H1 (cell line): ENCODE measurements around the gene ADCY3. TPM values are rescaled to one million over a fixed set of nuclear protein-coding genes. Genes with fewer than 3 reads are reported as not detected.
A peak's percentile ranks its signal among the peaks of the same experiment; 100 is the strongest.

Experiments
- CTCF ChIA-PET: fragments of 300-600 bp; sonication (Branson Sonifier 250); formaldehyde crosslinking; loops from one replicate; lab custom pipeline; 2021; ENCODE audit not compliant: partially characterized antibody; lab: Charles Lee
- POLR2A ChIA-PET: fragments of 300-600 bp; sonication (Branson Sonifier 250); formaldehyde crosslinking; loops from one replicate; lab custom pipeline; 2021; ENCODE audit warnings: inconsistent platforms; ENCODE audit not compliant: partially characterized antibody; lab: Charles Lee
- DNase-seq, 2 experiments: peaks; one replicate each; pipeline versions ENCODE4 v3.0.0 to v3.0.0-alpha.2; 2010 to 2022; ENCODE audit warnings: low spot score in 2 of 2, low read depth in 1 of 2, mixed read lengths in 1 of 2
- FAIRE-seq: peaks from 2 replicates; lab custom pipeline; 2011; peaks lifted over from hg19 to GRCh38; lab: Jason Lieb, UNC
- H2AFZ ChIP-seq: 2 replicates; pipeline ENCODE4 v1.8.1; 2012; ENCODE audit warnings: low read length, inconsistent platforms
- H2AK5ac ChIP-seq: 2 replicates; pipeline ENCODE4 v1.6.1; 2013; ENCODE audit warnings: low read depth, low read length
- H2BK120ac ChIP-seq: replicated peaks from 2 replicates; pipeline ENCODE3; 2013; ENCODE audit warnings: low read depth, low read length, inconsistent platforms
- H2BK12ac ChIP-seq: 2 replicates; pipeline ENCODE4 v1.6.1; 2013; ENCODE audit warnings: low read depth, low read length
- H2BK15ac ChIP-seq: 2 replicates; pipeline ENCODE4 v1.6.1; 2013; ENCODE audit warnings: low read length
- H2BK20ac ChIP-seq: 2 replicates; pipeline ENCODE4 v1.6.1; 2013; ENCODE audit warnings: low read length
- H2BK5ac ChIP-seq: 2 replicates; pipeline ENCODE4 v1.6.1; 2013; ENCODE audit warnings: low read depth, low read length
- H3K14ac ChIP-seq: 2 replicates; pipeline ENCODE4 v1.6.1; 2013; ENCODE audit warnings: inconsistent platforms; ENCODE audit not compliant: insufficient read length
- H3K18ac ChIP-seq: 2 replicates; pipeline ENCODE4 v1.6.1; 2013; ENCODE audit warnings: low read length; ENCODE audit errors: extremely low read depth
- H3K23ac ChIP-seq: 2 replicates; pipeline ENCODE4 v1.6.1; 2013; ENCODE audit warnings: inconsistent platforms; ENCODE audit not compliant: insufficient read length
- H3K23me2 ChIP-seq: 2 replicates; pipeline ENCODE4 v1.6.1; 2013; ENCODE audit warnings: low read depth, low read length
- H3K27ac ChIP-seq: 2 replicates; pipeline ENCODE4 v1.6.1; 2011; ENCODE audit warnings: low read depth, low read length, inconsistent platforms
- H3K27me3 ChIP-seq, 4 experiments: replicated peaks in 1 of 4; 1 replicate in 1 of 4; 2 replicates in 3 of 4; pipeline versions ENCODE4 v1.6.1 to v1.8.1; 2011 to 2013; ENCODE audit warnings: low read length in 3 of 4, mild to moderate bottlenecking in 3 of 4, inconsistent platforms in 2 of 4, mixed read lengths in 2 of 4, moderate library complexity in 1 of 4; ENCODE audit not compliant: control insufficient read depth in 3 of 4, insufficient read depth in 3 of 4; ENCODE audit errors: extremely low read depth in 1 of 4
- H3K36me3 ChIP-seq, 4 experiments: 2 replicates each; pipeline versions ENCODE4 v1.6.1 to v1.8.1; 2011 to 2013; ENCODE audit warnings: mild to moderate bottlenecking in 4 of 4, low read length in 3 of 4, moderate library complexity in 2 of 4, control low read depth in 1 of 4, inconsistent platforms in 1 of 4; ENCODE audit not compliant: insufficient read depth in 4 of 4, control insufficient read depth in 2 of 4
- H3K4ac ChIP-seq: replicated peaks from 2 replicates; pipeline ENCODE3; 2013; ENCODE audit warnings: low read length, low read depth, mixed read lengths, inconsistent platforms; ENCODE audit not compliant: insufficient read length
- H3K4me1 ChIP-seq, 4 experiments: replicated peaks in 1 of 4; 1 replicate in 1 of 4; 2 replicates in 3 of 4; pipeline versions ENCODE4 v1.6.1 to v1.8.1; 2011 to 2013; ENCODE audit warnings: low read length in 3 of 4, inconsistent platforms in 2 of 4, mixed read lengths in 1 of 4; ENCODE audit not compliant: insufficient read depth in 4 of 4, control insufficient read depth in 3 of 4
- H3K4me2 ChIP-seq, 2 experiments: 2 replicates each; pipeline versions ENCODE4 v1.6.1 to v1.8.1; 2011 to 2013; ENCODE audit warnings: low read depth in 2 of 2, low read length in 2 of 2, control low read depth in 1 of 2, inconsistent platforms in 1 of 2, mild to moderate bottlenecking in 1 of 2; ENCODE audit not compliant: insufficient read depth in 1 of 2
- H3K4me3 ChIP-seq, 4 experiments: fragments of 200-600, 300-600 bp in 1 of 4; sonication (generic), shearing (Covaris generic), sonication (Bioruptor Twin) in 1 of 4; 2 replicates each; pipeline versions ENCODE4 v1.5.1 to v1.8.1; 2011 to 2016; ENCODE audit warnings: low read length in 4 of 4, low read depth in 3 of 4, control low read depth in 2 of 4, inconsistent platforms in 2 of 4, mild to moderate bottlenecking in 2 of 4, mixed read lengths in 1 of 4, moderate library complexity in 1 of 4; ENCODE audit not compliant: insufficient read depth in 2 of 4; ENCODE audit errors: extremely low read depth in 1 of 4
- H3K56ac ChIP-seq: replicated peaks from 2 replicates; pipeline ENCODE3; 2013; ENCODE audit warnings: low read depth, mild to moderate bottlenecking, mixed read lengths, low read length, inconsistent platforms; ENCODE audit not compliant: insufficient read length
- H3K79me1 ChIP-seq: 2 replicates; pipeline ENCODE4 v1.6.1; 2013; ENCODE audit warnings: low read depth, low read length, control low read depth
- H3K79me2 ChIP-seq, 2 experiments: 2 replicates each; pipeline versions ENCODE4 v1.6.1 to v1.8.1; 2012 to 2013; ENCODE audit warnings: low read length in 2 of 2, mild to moderate bottlenecking in 2 of 2, inconsistent platforms in 1 of 2; ENCODE audit not compliant: insufficient read depth in 2 of 2, control insufficient read depth in 1 of 2
- H3K9ac ChIP-seq, 4 experiments: replicated peaks in 1 of 4; 1 replicate in 1 of 4; 2 replicates in 3 of 4; pipeline versions ENCODE4 v1.6.1 to v1.8.1; 2011 to 2013; ENCODE audit warnings: low read depth in 3 of 4, low read length in 3 of 4, control low read depth in 2 of 4, mild to moderate bottlenecking in 2 of 4, moderate library complexity in 2 of 4, inconsistent platforms in 1 of 4; ENCODE audit errors: extremely low read depth in 1 of 4
- H3K9me3 ChIP-seq, 2 experiments: 2 replicates each; pipeline versions ENCODE4 v1.6.1 to v1.8.1; 2012 to 2013; ENCODE audit warnings: mild to moderate bottlenecking in 2 of 2, moderate library complexity in 2 of 2, control low read depth in 1 of 2, inconsistent platforms in 1 of 2, low read depth in 1 of 2, low read length in 1 of 2, mixed read lengths in 1 of 2; ENCODE audit not compliant: insufficient read depth in 2 of 2
- H4K20me1 ChIP-seq, 2 experiments: replicated peaks in 1 of 2; 2 replicates each; pipeline versions ENCODE3 to v1.8.1; 2011 to 2013; ENCODE audit warnings: inconsistent platforms in 2 of 2, low read length in 2 of 2, mild to moderate bottlenecking in 1 of 2; ENCODE audit not compliant: insufficient read depth in 2 of 2, control insufficient read depth in 1 of 2
- H4K5ac ChIP-seq: 2 replicates; pipeline ENCODE4 v1.6.1; 2013; ENCODE audit warnings: low read length, low read depth, mixed read lengths, inconsistent platforms; ENCODE audit not compliant: insufficient read length
- H4K8ac ChIP-seq: 2 replicates; pipeline ENCODE4 v1.8.0; 2013; ENCODE audit warnings: mild to moderate bottlenecking, moderate library complexity, low read length, inconsistent platforms; ENCODE audit not compliant: insufficient read depth; ENCODE audit errors: extremely low read depth
- H4K91ac ChIP-seq: replicated peaks from 2 replicates; pipeline ENCODE3; 2013; ENCODE audit warnings: low read length, mixed read lengths, inconsistent platforms; ENCODE audit not compliant: insufficient read length
- ASH2L ChIP-seq: fragments of 200-600, 300-600 bp; sonication (generic); IDR thresholded peaks from one replicate; pipeline ENCODE4 v1.7.1; 2017; ENCODE audit warnings: low read length
- CREB1 ChIP-seq: IDR thresholded peaks from 2 replicates; pipeline ENCODE4 v1.6.1; 2012; ENCODE audit warnings: inconsistent platforms
- CTBP2 ChIP-seq: IDR thresholded peaks from 2 replicates; pipeline ENCODE4 v1.7.0; 2011; ENCODE audit warnings: borderline replicate concordance, mild to moderate bottlenecking, moderate library complexity, mixed read lengths, low read length; ENCODE audit not compliant: insufficient read depth, insufficient read length
- GABPA ChIP-seq: IDR thresholded peaks from 2 replicates; pipeline ENCODE4 v1.6.1; 2011; ENCODE audit warnings: mild to moderate bottlenecking, low read length, moderate library complexity, borderline replicate concordance; ENCODE audit not compliant: insufficient read depth
- KDM4A ChIP-seq: IDR thresholded peaks from one replicate; pipeline ENCODE4 v1.7.1; 2012; ENCODE audit warnings: low read depth, mild to moderate bottlenecking, moderate library complexity, low read length, inconsistent platforms; ENCODE audit not compliant: severe bottlenecking
- KDM5A ChIP-seq: fragments of 200-600 bp; IDR thresholded peaks from 2 replicates; pipeline ENCODE4 v1.7.1; 2012; ENCODE audit warnings: mild to moderate bottlenecking, low read length, inconsistent platforms, mixed read lengths
- POLR2AphosphoS5 ChIP-seq: IDR thresholded peaks from 2 replicates; pipeline ENCODE4 v1.6.1; 2011; ENCODE audit warnings: low read depth, low read length
- SIRT6 ChIP-seq: IDR thresholded peaks from one replicate; pipeline ENCODE4 v1.7.1; 2012; ENCODE audit warnings: low read length, inconsistent platforms
- SP1 ChIP-seq: IDR thresholded peaks from 2 replicates; pipeline ENCODE4 v1.6.1; 2011; ENCODE audit warnings: low read depth, low read length
- SUZ12 ChIP-seq: fragments of 200-600 bp; sonication (generic); IDR thresholded peaks from 2 replicates; pipeline ENCODE4 v1.6.1; 2012; ENCODE audit warnings: mild to moderate bottlenecking, inconsistent platforms, low read length, moderate library complexity, mixed read lengths
- TAF7 ChIP-seq: optimal IDR thresholded peaks from 2 replicates; pipeline ENCODE3; 2011; ENCODE audit warnings: low read depth, mild to moderate bottlenecking, inconsistent platforms, low read length, moderate library complexity, borderline replicate concordance
- TCF12 ChIP-seq: IDR thresholded peaks from 2 replicates; pipeline ENCODE4 v1.6.1; 2011; ENCODE audit warnings: low read depth, mild to moderate bottlenecking, low read length
- TEAD4 ChIP-seq: IDR thresholded peaks from 2 replicates; pipeline ENCODE4 v1.6.1; 2012; ENCODE audit warnings: low read depth, low read length, inconsistent platforms, mixed read lengths
- ZNF274 ChIP-seq: IDR thresholded peaks from 2 replicates; pipeline ENCODE4 v1.7.0; 2012; ENCODE audit warnings: low read length, borderline replicate concordance; ENCODE audit errors: extremely low read depth
- WGBS, 2 experiments: shearing (Covaris generic) in 1 of 2; methylation state at CpG; one replicate each; pipeline versions ENCODE4 v1.1.6 to v1.1.7; 2013 to 2015; ENCODE audit warnings: low lambda C conversion rate in 2 of 2, mixed read lengths in 2 of 2, inconsistent platforms in 1 of 2, low coverage in 1 of 2, missing lambda C conversion rate in 1 of 2; ENCODE audit not compliant: insufficient replicate concordance in 2 of 2, insufficient coverage in 1 of 2, insufficient read length in 1 of 2; ENCODE audit errors: extremely low coverage in 1 of 2, missing lambda C conversion rate in 1 of 2; 5-methylcytosine and 5-hydroxymethylcytosine counted together
- polyA plus RNA-seq, 7 experiments: library from polyadenylated mRNA; depleted of rRNA in 3 of 7; stranded (reverse) in 5 of 7; unstranded in 2 of 7; fragments of >200 nt in 5 of 7; fragments of 200-250 nt in 2 of 7; gene quantifications; 1 replicate in 5 of 7; 2 replicates in 1 of 7; 4 replicates in 1 of 7; pipeline versions ENCODE4 v1.2.1 to v1.2.3, GENCODE V29; 2011 to 2013; ENCODE audit warnings: missing spikeins in 2 of 7, mixed read lengths in 2 of 7
- total RNA-seq: library from RNA; stranded (reverse); fragmentation: NEBNext Ultra II Directional; extraction: Animal tissue kit (Norgen Biotek cat#: 25700); gene quantifications from 2 replicates; pipeline ENCODE4 v1.2.1, GENCODE V29; 2021

Gene ADCY3
- total and polyA plus RNA-seq, 2 of the 8 experiments (the other 6 are each of a cell fraction or from before 2014, with no cell fraction given): 45.1 to 52.9 TPM

GRCh38 chr2:24886691-24887304, 33.2 kb downstream of the ADCY3 start:
- no peak overlapping the region for H2BK120ac ChIP-seq
- H3K23me2 ChIP-seq: no peaks in the 10 kb centered on the region
- 0 out of 2 replicates have a peak overlapping the region, but pooled peaks have one; percentile 68 for H2BK12ac ChIP-seq
- DNase-seq: no peak
- no peak overlapping the region for H3K23ac ChIP-seq
- FAIRE-seq: no peak
- peaks cover 2% of the 10 kb centered on the region for H3K79me1 ChIP-seq
- H3K27ac ChIP-seq: no peak overlapping the region
- no peak overlapping the region for H2BK20ac ChIP-seq
- no peak overlapping the region for H3K18ac ChIP-seq
- H3K4me3 ChIP-seq: no peak overlapping the region
- no peak overlapping the region for H3K56ac ChIP-seq
- peak overlapping the region; percentile 61; the same call in 1 of the 2 replicates for H2BK15ac ChIP-seq
- 0 out of 8 replicates have a peak, but pooled peaks cover 0 to 3% (median 0%) of the 10 kb centered on the region in 4 experiments for H3K36me3 ChIP-seq
- H3K4me1 ChIP-seq: peaks cover 0 to 3% (median 0%) of the 10 kb centered on the region in 4 experiments; a peak in 2 of 7 replicates
- H3K4ac ChIP-seq: no peak overlapping the region
- no peaks in the 10 kb centered on the region for H3K27me3 ChIP-seq
- ChIA-PET CTCF (interaction anchor here (1.0 kb wide), 2 partner anchors 46 to 80 kb away, joined by 3 to 4 read pairs; no protein-coding TSS in a partner anchor), POLR2A (interaction anchor here (1.2 kb wide), 1 partner anchor 13 kb away, joined by 3 read pairs; no protein-coding TSS in a partner anchor)
- H2AK5ac ChIP-seq: no peak overlapping the region
- H3K9ac ChIP-seq: no peak overlapping the region
- no peaks in the 10 kb centered on the region for H4K20me1 ChIP-seq
- 84% methylated on average over 16 of the region's 16 CpGs; no CpG with 5 or more reads in 1 of the 2 experiments for WGBS, 2 experiments
- H2BK5ac ChIP-seq: 0 out of 2 replicates have a peak overlapping the region, but pooled peaks have one; percentile 88
- H2AFZ ChIP-seq: no peak overlapping the region
- no peaks in the 10 kb centered on the region for H3K79me2 ChIP-seq
- H4K8ac ChIP-seq: no peak overlapping the region; the same call in 1 of the 2 replicates
- H3K14ac ChIP-seq: no peak overlapping the region
- no peak overlapping the region for H4K5ac ChIP-seq
- H3K9me3 ChIP-seq: no peaks in the 10 kb centered on the region
- no peak overlapping the region for H4K91ac ChIP-seq
- H3K4me2 ChIP-seq: no peak overlapping the region
- TF ChIP-seq CREB1 (no peak), KDM4A (no peak), POLR2AphosphoS5 (no peak), ASH2L (no peak), CTBP2 (no peak), SUZ12 (no peak), KDM5A (no peak), SIRT6 (no peak), TEAD4 (no peak), TCF12 (no peak), ZNF274 (no peak), TAF7 (no peak), SP1 (no peak), GABPA (no peak)
